ENCODE measurements around the gene WAC. TPM values are rescaled to one million over a fixed set of nuclear protein-coding genes. Genes with fewer than 3 reads are reported as not detected.
"Not testable (repeated sequence)": the region's sequence is repeated elsewhere in the genome, so short reads cannot be mapped to it uniquely, and the experiment has no call there.

Gene WAC
- total RNA-seq, 1 experiment from 2014 or later, result 196 TPM

DNA sequence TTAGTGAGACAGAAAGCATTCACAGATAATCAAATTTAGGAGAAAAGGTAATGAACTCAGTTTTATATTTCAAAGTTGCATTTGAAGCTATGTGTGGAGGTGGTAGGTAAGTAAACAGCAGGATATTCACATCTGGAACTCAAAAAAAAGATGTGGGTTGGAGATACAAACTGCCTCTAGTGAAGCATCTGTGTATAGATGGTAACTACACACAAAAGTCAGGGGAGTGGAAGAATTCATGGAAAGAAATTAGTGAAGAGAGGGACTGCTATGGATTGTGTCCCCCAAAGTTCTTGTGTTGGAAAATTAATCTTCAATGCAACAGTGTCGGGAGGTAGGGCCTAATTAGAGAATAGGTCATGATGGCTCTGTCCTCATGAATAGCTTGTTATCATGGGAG lies 18.3 kb upstream of the WAC start:
- Histone ChIP-seq H3K4me1 (no peaks in the 10 kb centered on the region; the same call in 1 of the 2 replicates), H3K27me3 (replicated peaks; ENCODE audit: control insufficient read depth, insufficient read depth, low read length) (no peaks in the 10 kb centered on the region), H3K4me3 (ENCODE audit: low read depth, low read length) (no peak overlapping the region), H3K9me3 (no peaks in the 10 kb centered on the region), H3K36me3 (ENCODE audit: control insufficient read depth, insufficient read depth, low read length) (no peaks in the 10 kb centered on the region)
- Mint-ChIP-seq H3K27ac (ENCODE audit: unreplicated experiment) (no peak overlapping the region), H3K4me1 (ENCODE audit: low read depth, unreplicated experiment) (peaks cover 1% of the 10 kb centered on the region), H3K27me3 (ENCODE audit: insufficient read depth, unreplicated experiment) (no peaks in the 10 kb centered on the region), H3K36me3 (ENCODE audit: insufficient read depth, unreplicated experiment) (no peaks in the 10 kb centered on the region), H3K9me3 (ENCODE audit: unreplicated experiment) (peaks cover 1% of the 10 kb centered on the region), H3K4me3 (ENCODE audit: unreplicated experiment) (no peak overlapping the region)
- TF ChIP-seq, protein P1, sequence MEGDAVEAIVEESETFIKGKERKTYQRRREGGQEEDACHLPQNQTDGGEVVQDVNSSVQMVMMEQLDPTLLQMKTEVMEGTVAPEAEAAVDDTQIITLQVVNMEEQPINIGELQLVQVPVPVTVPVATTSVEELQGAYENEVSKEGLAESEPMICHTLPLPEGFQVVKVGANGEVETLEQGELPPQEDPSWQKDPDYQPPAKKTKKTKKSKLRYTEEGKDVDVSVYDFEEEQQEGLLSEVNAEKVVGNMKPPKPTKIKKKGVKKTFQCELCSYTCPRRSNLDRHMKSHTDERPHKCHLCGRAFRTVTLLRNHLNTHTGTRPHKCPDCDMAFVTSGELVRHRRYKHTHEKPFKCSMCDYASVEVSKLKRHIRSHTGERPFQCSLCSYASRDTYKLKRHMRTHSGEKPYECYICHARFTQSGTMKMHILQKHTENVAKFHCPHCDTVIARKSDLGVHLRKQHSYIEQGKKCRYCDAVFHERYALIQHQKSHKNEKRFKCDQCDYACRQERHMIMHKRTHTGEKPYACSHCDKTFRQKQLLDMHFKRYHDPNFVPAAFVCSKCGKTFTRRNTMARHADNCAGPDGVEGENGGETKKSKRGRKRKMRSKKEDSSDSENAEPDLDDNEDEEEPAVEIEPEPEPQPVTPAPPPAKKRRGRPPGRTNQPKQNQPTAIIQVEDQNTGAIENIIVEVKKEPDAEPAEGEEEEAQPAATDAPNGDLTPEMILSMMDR (IDR thresholded peaks at IDR 0.05; ENCODE audit: insufficient read depth in 1 of 2, low read depth in 1 of 2, low read length in 1 of 2, severe bottlenecking in 1 of 2, unreplicated experiment in 1 of 2), result no peak
- intact Hi-C loops (cut with micrococcal nuclease; ENCODE audit: unreplicated experiment), result no loop called here
- BruUV-seq (replicated peaks), result no TSS peak
- ChIA-PET CTCF (no interaction called here), POLR2A (no interaction called here)
- no peak for DNase-seq

DNA sequence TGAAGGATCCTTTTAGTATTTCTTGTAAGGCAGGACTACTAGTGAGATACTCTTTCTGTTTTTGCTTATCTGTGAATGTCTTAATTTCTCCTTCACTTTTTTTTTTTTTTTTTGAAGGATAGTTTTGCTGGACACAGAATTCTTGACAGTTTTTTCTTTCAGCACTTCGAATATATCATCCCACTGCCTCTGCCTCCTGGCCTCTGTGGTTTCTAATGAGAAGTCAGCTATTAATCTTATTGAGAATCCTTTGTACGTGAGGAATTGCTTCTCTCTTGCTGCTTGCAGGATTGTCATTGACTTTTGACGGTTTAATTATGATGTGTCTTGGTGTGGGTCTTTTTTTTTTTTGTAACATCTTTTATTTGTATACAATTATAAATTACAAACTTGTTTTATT lies 12.6 kb upstream of the WAC start:
- Histone ChIP-seq H3K4me1 (no peaks in the 10 kb centered on the region), H3K9me3 (peaks cover 21% of the 10 kb centered on the region), H3K4me3 (ENCODE audit: low read depth, low read length) (no peak overlapping the region), H3K27me3 (replicated peaks; ENCODE audit: control insufficient read depth, insufficient read depth, low read length) (no peaks in the 10 kb centered on the region), H3K36me3 (ENCODE audit: control insufficient read depth, insufficient read depth, low read length) (no peaks in the 10 kb centered on the region)
- BruUV-seq (replicated peaks), result no TSS peak
- Mint-ChIP-seq H3K36me3 (ENCODE audit: insufficient read depth, unreplicated experiment) (peaks cover 22% of the 10 kb centered on the region), H3K27ac (ENCODE audit: unreplicated experiment) (no peak overlapping the region), H3K4me1 (ENCODE audit: low read depth, unreplicated experiment) (peaks cover 6% of the 10 kb centered on the region), H3K27me3 (ENCODE audit: insufficient read depth, unreplicated experiment) (no peaks in the 10 kb centered on the region), H3K9me3 (ENCODE audit: unreplicated experiment) (peaks cover 22% of the 10 kb centered on the region), H3K4me3 (ENCODE audit: unreplicated experiment) (no peak overlapping the region)
- no peak for DNase-seq
- intact Hi-C loops (cut with micrococcal nuclease; ENCODE audit: unreplicated experiment), result no loop called here
- ChIA-PET CTCF (no interaction called here), POLR2A (no interaction called here)
- TF ChIP-seq, protein P1 (IDR thresholded peaks at IDR 0.05; ENCODE audit: insufficient read depth in 1 of 2, low read depth in 1 of 2, low read length in 1 of 2, severe bottlenecking in 1 of 2, unreplicated experiment in 1 of 2), result no peak

DNA sequence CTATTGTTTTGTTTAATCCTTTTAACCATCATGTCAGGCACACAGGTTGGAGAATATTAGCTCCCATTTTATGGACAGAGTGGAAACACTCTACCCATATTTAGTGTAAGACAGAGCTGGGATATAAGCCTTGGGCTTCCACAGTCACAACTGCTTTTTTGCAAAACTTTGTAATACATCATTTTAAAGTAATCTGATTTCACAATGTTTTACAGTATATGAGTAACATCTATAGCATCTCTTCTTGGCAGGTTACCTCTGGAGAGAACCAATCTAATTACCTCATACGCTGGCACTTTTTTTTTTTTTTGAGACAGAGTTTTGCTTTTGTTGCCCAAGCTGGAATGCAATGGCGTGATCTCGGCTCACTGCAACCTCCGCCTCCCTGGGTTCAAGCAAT lies 12.1 kb upstream of the WAC start:
- H3K9me3 ChIP-seq, result peaks cover 21% of the 10 kb centered on the region
- H3K4me3 ChIP-seq (ENCODE audit: low read depth, low read length); intact Hi-C loops (cut with micrococcal nuclease; ENCODE audit: unreplicated experiment); H3K27me3 ChIP-seq (replicated peaks; ENCODE audit: control insufficient read depth, insufficient read depth, low read length); H3K4me1 Mint-ChIP-seq (ENCODE audit: low read depth, unreplicated experiment); H3K36me3 ChIP-seq (ENCODE audit: control insufficient read depth, insufficient read depth, low read length); H3K4me1 ChIP-seq; BruUV-seq (replicated peaks); POLR2A ChIA-PET; H3K4me3 Mint-ChIP-seq (ENCODE audit: unreplicated experiment); H3K27me3 Mint-ChIP-seq (ENCODE audit: insufficient read depth, unreplicated experiment); CTCF ChIA-PET; DNase-seq; H3K27ac Mint-ChIP-seq (ENCODE audit: unreplicated experiment): not testable (repeated sequence)
- peaks cover 22% of the 10 kb centered on the region for H3K9me3 Mint-ChIP-seq (ENCODE audit: unreplicated experiment)
- peaks cover 22% of the 10 kb centered on the region for H3K36me3 Mint-ChIP-seq (ENCODE audit: insufficient read depth, unreplicated experiment)

DNA sequence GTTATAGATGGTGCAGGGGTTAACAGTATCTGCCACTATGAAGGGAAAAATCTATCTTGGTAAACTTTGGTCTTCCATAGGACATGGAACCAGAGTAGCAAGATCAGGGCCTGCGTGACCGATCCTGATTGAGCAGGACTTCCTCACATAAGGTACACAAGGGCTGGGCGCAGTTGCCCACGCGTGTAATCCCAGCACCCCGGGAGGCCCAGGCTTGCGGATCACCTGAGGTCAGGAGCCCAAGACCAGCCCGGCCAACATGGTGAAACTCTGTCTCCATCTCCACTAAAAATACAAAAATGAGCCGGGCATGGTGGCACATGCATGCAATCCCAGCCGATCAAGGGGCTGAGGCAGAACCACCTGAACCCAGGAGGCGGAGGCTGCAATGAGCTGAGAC lies 11.0 kb upstream of the WAC start:
- H3K27me3 ChIP-seq (replicated peaks; ENCODE audit: control insufficient read depth, insufficient read depth, low read length); H3K4me1 Mint-ChIP-seq (ENCODE audit: low read depth, unreplicated experiment); H3K4me1 ChIP-seq; H3K27me3 Mint-ChIP-seq (ENCODE audit: insufficient read depth, unreplicated experiment); DNase-seq; CTCF ChIA-PET; H3K36me3 ChIP-seq (ENCODE audit: control insufficient read depth, insufficient read depth, low read length); POLR2A ChIA-PET; H3K4me3 ChIP-seq (ENCODE audit: low read depth, low read length); H3K27ac Mint-ChIP-seq (ENCODE audit: unreplicated experiment); BruUV-seq (replicated peaks); H3K4me3 Mint-ChIP-seq (ENCODE audit: unreplicated experiment); intact Hi-C loops (cut with micrococcal nuclease; ENCODE audit: unreplicated experiment): not testable (repeated sequence)
- peaks cover 21% of the 10 kb centered on the region for H3K9me3 ChIP-seq
- Mint-ChIP-seq H3K9me3 (ENCODE audit: unreplicated experiment) (peaks cover 22% of the 10 kb centered on the region), H3K36me3 (ENCODE audit: insufficient read depth, unreplicated experiment) (peaks cover 22% of the 10 kb centered on the region)

Measured in Caco-2 (cell line).